CD4-positive, CD25-positive, alpha-beta regulatory T cell (primary cell): Measurements from ENCODE around the gene TBC1D22A. TPM values are rescaled to one million over a fixed set of nuclear protein-coding genes. Genes with fewer than 3 reads are reported as not detected.
A peak's percentile ranks its signal among the peaks of the same experiment; 100 is the strongest.
"Not testable (repeated sequence)": the region's sequence is repeated elsewhere in the genome, so short reads cannot be mapped to it uniquely, and the experiment has no call there.

Experiments used
- ATAC-seq, 2 donors: fragments of 150-1000 bp; cut with Tn5 transposase; one replicate each; pipeline ENCODE4 v1.10.0; 2021; ENCODE audit warnings: low read depth in 2 of 2, moderate number of reproducible peaks in 2 of 2, moderate library complexity in 1 of 2
- DNase-seq, 3 donors: peaks; one replicate each; pipeline versions ENCODE4 v3.0.0 to v3.0.0-alpha.2; 2012 to 2022; ENCODE audit warnings: mixed read lengths in 1 of 3
- H3K27ac ChIP-seq: one replicate; pipeline ENCODE4 v1.7.0; 2013; ENCODE audit warnings: mild to moderate bottlenecking, low read length; ENCODE audit not compliant: insufficient read depth, poor library complexity, severe bottlenecking
- H3K27me3 ChIP-seq: one replicate; pipeline ENCODE4 v1.7.0; 2013; ENCODE audit warnings: low read length; ENCODE audit not compliant: control insufficient read depth, insufficient read depth
- H3K36me3 ChIP-seq: one replicate; pipeline ENCODE4 v1.7.0; 2013; ENCODE audit warnings: mild to moderate bottlenecking, low read length, moderate library complexity; ENCODE audit not compliant: control insufficient read depth, insufficient read depth
- H3K4me1 ChIP-seq: 2 replicates; pipeline ENCODE4 v1.7.0; 2013; ENCODE audit warnings: mild to moderate bottlenecking, low read length; ENCODE audit not compliant: insufficient read depth, control insufficient read depth, poor library complexity, severe bottlenecking
- H3K4me3 ChIP-seq: one replicate; pipeline ENCODE4 v1.7.0; 2013; ENCODE audit warnings: low read depth, mild to moderate bottlenecking, low read length, moderate library complexity
- H3K9me3 ChIP-seq, 2 experiments: 1 replicate in 1 of 2; 2 replicates in 1 of 2; pipeline ENCODE4 v1.7.0; 2013; ENCODE audit warnings: low read length in 2 of 2, mild to moderate bottlenecking in 1 of 2, moderate library complexity in 1 of 2; ENCODE audit not compliant: control insufficient read depth in 2 of 2
- H3K27ac Mint-ChIP-seq, 3 donors: one replicate each; pipeline ENCODE4 v1.8.0; 2020 to 2022; ENCODE audit warnings: mild to moderate bottlenecking in 3 of 3, mixed read lengths in 3 of 3, moderate library complexity in 2 of 3
- H3K27me3 Mint-ChIP-seq: one replicate; pipeline ENCODE4 v1.8.0; 2022; ENCODE audit warnings: mild to moderate bottlenecking, mixed read lengths
- H3K36me3 Mint-ChIP-seq: one replicate; pipeline ENCODE4 v1.8.0; 2020; ENCODE audit warnings: mixed read lengths
- H3K4me1 Mint-ChIP-seq, 4 donors: one replicate each; pipeline ENCODE4 v1.8.0; 2020 to 2022; ENCODE audit warnings: mixed read lengths in 4 of 4, mild to moderate bottlenecking in 1 of 4
- H3K4me3 Mint-ChIP-seq, 4 donors: one replicate each; pipeline ENCODE4 v1.8.0; 2020 to 2022; ENCODE audit warnings: mild to moderate bottlenecking in 4 of 4, mixed read lengths in 4 of 4, moderate library complexity in 3 of 4
- H3K9me3 Mint-ChIP-seq, 7 donors: one replicate each; pipeline ENCODE4 v1.8.0; 2020 to 2022; ENCODE audit warnings: mixed read lengths in 7 of 7, mild to moderate bottlenecking in 3 of 7, moderate library complexity in 2 of 7
- polyA plus RNA-seq, 4 donors: library from polyadenylated mRNA; unstranded; fragments of 300-500 nt; fragmentation: Illumina TruSeq; gene quantifications; one replicate each; pipeline ENCODE4 v1.2.3, GENCODE V29; 2021
- total RNA-seq: library from RNA; stranded (reverse); gene quantifications from one replicate; pipeline ENCODE4 v1.2.3, GENCODE V29; 2022

Gene TBC1D22A
- total and polyA plus RNA-seq, 5 donors from 2014 or later = 19.8 to 42.5 (median 24.3) TPM

- H3K9me3 Mint-ChIP-seq, DNase-seq, H3K4me1 ChIP-seq, ATAC-seq, H3K4me3 ChIP-seq, H3K27ac Mint-ChIP-seq, H3K9me3 ChIP-seq, H3K27ac ChIP-seq, H3K27me3 Mint-ChIP-seq, H3K4me3 Mint-ChIP-seq, H3K27me3 ChIP-seq: not testable (repeated sequence)
- Mint-ChIP-seq H3K36me3 (peaks cover 64% of the 10 kb centered on the region), H3K4me1 (peaks cover 0 to 15% (median 7%) of the 10 kb centered on the region in 4 donors)
- H3K36me3 ChIP-seq = peaks cover 50% of the 10 kb centered on the region
Measured at GRCh38 chr22:46978668-46979067, 216.2 kb downstream of the TBC1D22A start.

- no peak overlapping the region for H3K27ac Mint-ChIP-seq
- H3K9me3 Mint-ChIP-seq = no peaks in the 10 kb centered on the region
Measured at GRCh38 chr22:46979506-46979905, 217.1 kb downstream of the TBC1D22A start.

GRCh38 chr22:46980392-46980791 is 217.9 kb downstream of the TBC1D22A start:
- H3K4me1 Mint-ChIP-seq = peaks cover 4 to 18% (median 7%) of the 10 kb centered on the region in 4 donors
- no peaks in the 10 kb centered on the region for H3K27me3 Mint-ChIP-seq
- Histone ChIP-seq H3K27me3 (no peaks in the 10 kb centered on the region), H3K4me1 (no peaks in the 10 kb centered on the region), H3K27ac (no peak overlapping the region), H3K4me3 (no peak overlapping the region), H3K36me3 (peaks cover 35% of the 10 kb centered on the region), H3K9me3 (no peaks in the 10 kb centered on the region)
- no peak for DNase-seq
- ATAC-seq = no peak
- H3K27ac Mint-ChIP-seq = no peak overlapping the region
- no peak overlapping the region for H3K4me3 Mint-ChIP-seq
- H3K9me3 Mint-ChIP-seq = no peaks in the 10 kb centered on the region
- H3K36me3 Mint-ChIP-seq = peaks cover 60% of the 10 kb centered on the region

More at GRCh38 chr22:46979506-46979905, 217.1 kb downstream of the TBC1D22A start:
- peaks cover 1 to 17% (median 7%) of the 10 kb centered on the region in 4 donors for H3K4me1 Mint-ChIP-seq
- DNase-seq (no peak), ATAC-seq (no peak)
- H3K27me3 Mint-ChIP-seq = no peaks in the 10 kb centered on the region
- Histone ChIP-seq H3K36me3 (peaks cover 43% of the 10 kb centered on the region), H3K27me3 (no peaks in the 10 kb centered on the region), H3K9me3 (no peaks in the 10 kb centered on the region), H3K4me3 (no peak overlapping the region), H3K4me1 (no peaks in the 10 kb centered on the region), H3K27ac (no peak overlapping the region)
- H3K4me3 Mint-ChIP-seq = no peak overlapping the region
- peaks cover 64% of the 10 kb centered on the region for H3K36me3 Mint-ChIP-seq

- Mint-ChIP-seq H3K9me3 (no peaks in the 10 kb centered on the region), H3K27ac (peak overlapping the region in 2 of 3 donors; percentile 43 to 67), H3K27me3 (no peaks in the 10 kb centered on the region), H3K4me3 (no peak overlapping the region), H3K4me1 (peaks cover 3 to 12% (median 6%) of the 10 kb centered on the region in 4 donors), H3K36me3 (peaks cover 39% of the 10 kb centered on the region)
- Histone ChIP-seq H3K9me3 (no peaks in the 10 kb centered on the region), H3K4me1 (no peaks in the 10 kb centered on the region), H3K4me3 (no peak overlapping the region), H3K36me3 (peaks cover 17% of the 10 kb centered on the region), H3K27ac (no peak overlapping the region), H3K27me3 (no peaks in the 10 kb centered on the region)
- no peak for ATAC-seq
- DNase-seq = no peak
Measured at GRCh38 chr22:46982635-46983034, 220.2 kb downstream of the TBC1D22A start.

GRCh38 chr22:46983046-46983445 is 220.6 kb downstream of the TBC1D22A start:
- ATAC-seq = no peak
- Histone ChIP-seq H3K36me3 (peaks cover 13% of the 10 kb centered on the region), H3K4me1 (no peaks in the 10 kb centered on the region), H3K9me3 (no peaks in the 10 kb centered on the region), H3K4me3 (no peak overlapping the region), H3K27me3 (no peaks in the 10 kb centered on the region), H3K27ac (no peak overlapping the region)
- H3K9me3 Mint-ChIP-seq = no peaks in the 10 kb centered on the region
- no peak overlapping the region for H3K4me3 Mint-ChIP-seq
- DNase-seq = no peak
- peak overlapping the region in 2 of 3 donors; percentile 43 to 67 for H3K27ac Mint-ChIP-seq
- peaks cover 39% of the 10 kb centered on the region for H3K36me3 Mint-ChIP-seq
- peaks cover 3 to 12% (median 6%) of the 10 kb centered on the region in 4 donors for H3K4me1 Mint-ChIP-seq
- no peaks in the 10 kb centered on the region for H3K27me3 Mint-ChIP-seq

- no peaks in the 10 kb centered on the region for H3K9me3 Mint-ChIP-seq
- no peak overlapping the region for H3K4me3 ChIP-seq
- peaks cover 0 to 14% (median 4%) of the 10 kb centered on the region in 4 donors for H3K4me1 Mint-ChIP-seq
- H3K27me3 ChIP-seq = no peaks in the 10 kb centered on the region
- no peaks in the 10 kb centered on the region for H3K4me1 ChIP-seq
- H3K27ac Mint-ChIP-seq = no peak overlapping the region
- no peaks in the 10 kb centered on the region for H3K27me3 Mint-ChIP-seq
- DNase-seq = no peak
- H3K27ac ChIP-seq = no peak overlapping the region
- no peak for ATAC-seq
- peaks cover 25% of the 10 kb centered on the region for H3K36me3 Mint-ChIP-seq
- H3K36me3 ChIP-seq = peaks cover 6% of the 10 kb centered on the region
- no peaks in the 10 kb centered on the region for H3K9me3 ChIP-seq
- no peak overlapping the region for H3K4me3 Mint-ChIP-seq
Measured at GRCh38 chr22:46984751-46985506, 222.5 kb downstream of the TBC1D22A start.

GRCh38 chr22:46985507-46985882 is 223.0 kb downstream of the TBC1D22A start:
- Histone ChIP-seq H3K4me1 (no peaks in the 10 kb centered on the region), H3K27ac (no peak overlapping the region), H3K9me3 (no peaks in the 10 kb centered on the region), H3K4me3 (no peak overlapping the region), H3K27me3 (no peaks in the 10 kb centered on the region), H3K36me3 (peaks cover 5% of the 10 kb centered on the region)
- H3K4me1 Mint-ChIP-seq = peaks cover 0 to 14% (median 4%) of the 10 kb centered on the region in 4 donors
- ATAC-seq = no peak
- peaks cover 23% of the 10 kb centered on the region for H3K36me3 Mint-ChIP-seq
- no peak overlapping the region for H3K27ac Mint-ChIP-seq
- no peak for DNase-seq
- no peak overlapping the region for H3K4me3 Mint-ChIP-seq
- no peaks in the 10 kb centered on the region for H3K27me3 Mint-ChIP-seq
- H3K9me3 Mint-ChIP-seq = no peaks in the 10 kb centered on the region

- H3K4me1 Mint-ChIP-seq = peaks cover 0 to 11% (median 5%) of the 10 kb centered on the region in 4 donors
- H3K36me3 Mint-ChIP-seq = peaks cover 23% of the 10 kb centered on the region
- no peaks in the 10 kb centered on the region for H3K4me1 ChIP-seq
- H3K27ac ChIP-seq = no peak overlapping the region
- no peaks in the 10 kb centered on the region for H3K27me3 Mint-ChIP-seq
- no peak overlapping the region for H3K27ac Mint-ChIP-seq
- no peak for DNase-seq
- H3K36me3 ChIP-seq = peaks cover 8% of the 10 kb centered on the region
- no peak overlapping the region for H3K4me3 ChIP-seq
- H3K9me3 Mint-ChIP-seq = no peaks in the 10 kb centered on the region
- ATAC-seq = no peak
- H3K9me3 ChIP-seq = no peaks in the 10 kb centered on the region
- H3K4me3 Mint-ChIP-seq = no peak overlapping the region
- H3K27me3 ChIP-seq = no peaks in the 10 kb centered on the region
Measured at GRCh38 chr22:46986788-46987187, 224.3 kb downstream of the TBC1D22A start.
